ENCODE measurements around the gene IP6K1. TPM values are rescaled to one million over a fixed set of nuclear protein-coding genes. Genes with fewer than 3 reads are reported as not detected.

Gene IP6K1
- total and polyA plus RNA-seq, 10 of the 15 experiments (the other 5 are each of a cell fraction or from before 2014, with no cell fraction given): 1.3 to 30.6 (median 18.2) TPM

GRCh38 chr3:49719214-49719884 lies 67.0 kb downstream of the IP6K1 start, which contains the start of gene AMIGO3 (continued):
- TF ChIP-seq YBX1 (IDR thresholded peaks at IDR 0.05) (no peak), CTCF (IDR thresholded peaks at IDR 0.05 in 2 of 3, conservative IDR thresholded peaks at IDR 0.05 in 1 of 3; ENCODE audit: control insufficient read depth in 2 of 3, extremely low read depth in 1 of 3, insufficient read depth in 1 of 3, low read depth in 3 of 3, low read length in 3 of 3) (peak; percentile 42 to 84 (median 63); a peak in 5 of 6 replicates), SIN3A (IDR thresholded peaks at IDR 0.05; ENCODE audit: low read depth, low read length) (no peak), PAX8 (IDR thresholded peaks at IDR 0.05) (no peak), PAX5 (IDR thresholded peaks at IDR 0.05; ENCODE audit: borderline replicate concordance, low read depth, low read length) (no peak), POLR2AphosphoS5 (IDR thresholded peaks at IDR 0.05; ENCODE audit: low read length) (peak; percentile 82), NR2C2 (IDR thresholded peaks at IDR 0.05; ENCODE audit: borderline replicate concordance, control insufficient read depth, insufficient read length, low read depth) (no peak), TCF7 (IDR thresholded peaks at IDR 0.05; ENCODE audit: borderline replicate concordance) (no peak), USF1 (IDR thresholded peaks at IDR 0.05; ENCODE audit: borderline replicate concordance, extremely low read length, insufficient read depth, low read depth, low read length) (no peak), PML (IDR thresholded peaks at IDR 0.05; ENCODE audit: low read length) (peak; percentile 95), POLR2AphosphoS2 (IDR thresholded peaks at IDR 0.05; ENCODE audit: low read depth, low read length) (peak; percentile 93; the same call in 1 of the 2 replicates), RUNX3 (IDR thresholded peaks at IDR 0.05; ENCODE audit: low read length) (peak; percentile 1; the same call in 1 of the 2 replicates), HDAC2 (IDR thresholded peaks at IDR 0.05) (no peak), MXI1 (IDR thresholded peaks at IDR 0.05; ENCODE audit: low read depth, low read length) (peak; percentile 39; the same call in 1 of the 2 replicates), HDAC6 (IDR thresholded peaks at IDR 0.05; ENCODE audit: unreplicated experiment) (peak; percentile 67), EED (IDR thresholded peaks at IDR 0.05; ENCODE audit: low read depth) (no peak), CEBPZ (IDR thresholded peaks at IDR 0.05; ENCODE audit: low read depth, low read length) (no peak), CUX1 (IDR thresholded peaks at IDR 0.05; ENCODE audit: insufficient replicate concordance, low read depth, low read length) (no peak), FOXM1 (IDR thresholded peaks at IDR 0.05; ENCODE audit: low read depth, low read length) (peak; percentile 42; the same call in 1 of the 2 replicates)
